Measurements from ENCODE around the gene CCHCR1. TPM values are rescaled to one million over a fixed set of nuclear protein-coding genes. Genes with fewer than 3 reads are reported as not detected.

CCHCR1 gene, protein sequence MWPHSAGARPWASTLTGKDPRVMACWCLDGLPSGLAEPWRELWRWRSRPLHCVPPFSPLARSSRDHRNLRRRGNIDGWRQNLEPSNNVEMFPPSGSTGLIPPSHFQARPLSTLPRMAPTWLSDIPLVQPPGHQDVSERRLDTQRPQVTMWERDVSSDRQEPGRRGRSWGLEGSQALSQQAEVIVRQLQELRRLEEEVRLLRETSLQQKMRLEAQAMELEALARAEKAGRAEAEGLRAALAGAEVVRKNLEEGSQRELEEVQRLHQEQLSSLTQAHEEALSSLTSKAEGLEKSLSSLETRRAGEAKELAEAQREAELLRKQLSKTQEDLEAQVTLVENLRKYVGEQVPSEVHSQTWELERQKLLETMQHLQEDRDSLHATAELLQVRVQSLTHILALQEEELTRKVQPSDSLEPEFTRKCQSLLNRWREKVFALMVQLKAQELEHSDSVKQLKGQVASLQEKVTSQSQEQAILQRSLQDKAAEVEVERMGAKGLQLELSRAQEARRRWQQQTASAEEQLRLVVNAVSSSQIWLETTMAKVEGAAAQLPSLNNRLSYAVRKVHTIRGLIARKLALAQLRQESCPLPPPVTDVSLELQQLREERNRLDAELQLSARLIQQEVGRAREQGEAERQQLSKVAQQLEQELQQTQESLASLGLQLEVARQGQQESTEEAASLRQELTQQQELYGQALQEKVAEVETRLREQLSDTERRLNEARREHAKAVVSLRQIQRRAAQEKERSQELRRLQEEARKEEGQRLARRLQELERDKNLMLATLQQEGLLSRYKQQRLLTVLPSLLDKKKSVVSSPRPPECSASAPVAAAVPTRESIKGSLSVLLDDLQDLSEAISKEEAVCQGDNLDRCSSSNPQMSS
- total RNA-seq, result 10 to 100 TPM; 11.1 to 31.6 TPM

DNA sequence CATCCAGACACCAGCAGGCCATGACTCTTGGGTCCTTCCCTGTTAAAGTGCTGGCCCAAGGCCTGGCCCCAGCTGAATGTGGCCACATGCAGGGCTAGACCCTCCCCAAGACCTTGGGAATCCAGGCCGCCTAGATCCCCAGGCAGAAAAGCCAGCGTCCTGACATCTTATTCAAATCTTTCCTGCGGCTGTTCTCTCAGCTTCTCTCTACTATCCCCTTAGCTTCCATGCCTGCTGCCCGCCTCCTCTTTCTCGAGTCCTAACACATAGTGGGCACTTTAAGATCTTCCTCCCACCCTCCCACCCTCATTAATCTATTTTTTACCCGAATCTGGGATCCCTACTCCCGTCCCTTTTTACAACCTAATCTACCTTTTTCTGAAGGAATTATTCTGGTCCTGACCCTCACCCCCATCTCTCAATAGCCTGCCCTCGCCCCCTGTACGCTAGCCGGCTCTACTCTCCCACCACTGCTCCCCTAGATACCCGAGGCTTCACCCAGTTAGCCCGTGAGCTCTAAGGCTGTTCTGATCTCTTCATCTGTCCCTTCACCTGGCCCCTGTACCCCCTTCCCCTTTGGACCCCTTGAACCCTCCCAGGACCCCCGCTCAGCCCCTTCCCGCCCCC, at the start of gene CCHCR1:
CCHCR1 (minus strand) TSS at position 290 of the 627 bp plus-strand sequence; CDS start at position 88, 202 bp downstream.
- TF ChIP-seq, protein P1, sequence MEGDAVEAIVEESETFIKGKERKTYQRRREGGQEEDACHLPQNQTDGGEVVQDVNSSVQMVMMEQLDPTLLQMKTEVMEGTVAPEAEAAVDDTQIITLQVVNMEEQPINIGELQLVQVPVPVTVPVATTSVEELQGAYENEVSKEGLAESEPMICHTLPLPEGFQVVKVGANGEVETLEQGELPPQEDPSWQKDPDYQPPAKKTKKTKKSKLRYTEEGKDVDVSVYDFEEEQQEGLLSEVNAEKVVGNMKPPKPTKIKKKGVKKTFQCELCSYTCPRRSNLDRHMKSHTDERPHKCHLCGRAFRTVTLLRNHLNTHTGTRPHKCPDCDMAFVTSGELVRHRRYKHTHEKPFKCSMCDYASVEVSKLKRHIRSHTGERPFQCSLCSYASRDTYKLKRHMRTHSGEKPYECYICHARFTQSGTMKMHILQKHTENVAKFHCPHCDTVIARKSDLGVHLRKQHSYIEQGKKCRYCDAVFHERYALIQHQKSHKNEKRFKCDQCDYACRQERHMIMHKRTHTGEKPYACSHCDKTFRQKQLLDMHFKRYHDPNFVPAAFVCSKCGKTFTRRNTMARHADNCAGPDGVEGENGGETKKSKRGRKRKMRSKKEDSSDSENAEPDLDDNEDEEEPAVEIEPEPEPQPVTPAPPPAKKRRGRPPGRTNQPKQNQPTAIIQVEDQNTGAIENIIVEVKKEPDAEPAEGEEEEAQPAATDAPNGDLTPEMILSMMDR (IDR thresholded peaks at IDR 0.05), result no peak

DNA sequence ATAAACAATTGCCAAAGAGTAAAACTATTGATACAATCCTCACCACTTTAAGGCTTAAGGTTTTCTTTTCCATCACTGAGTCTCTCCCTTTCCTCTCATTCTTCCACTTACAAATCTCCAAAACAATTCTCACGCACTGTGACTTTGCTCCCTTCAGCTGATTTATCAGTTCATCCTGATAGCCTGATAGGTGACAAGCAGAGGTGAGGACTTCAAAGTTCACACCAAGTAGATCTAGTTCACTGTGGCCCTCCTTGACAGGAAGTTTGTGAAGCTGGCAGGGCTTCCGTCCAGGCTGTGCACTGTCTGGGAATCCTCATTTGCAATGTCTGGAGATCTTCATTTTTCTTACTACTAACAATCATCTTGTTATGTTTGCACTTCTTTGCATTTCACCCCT, 48.0 kb upstream of the CCHCR1 start:
- Histone ChIP-seq H3K4me1 (ENCODE audit: control insufficient read depth in 1 of 2, low read depth in 2 of 2) (peaks cover 37 to 42% of the 10 kb centered on the region in 2 donors), H3K9me3 (no peaks in the 10 kb centered on the region), H3K4me3 (no peak overlapping the region), H3K27me3 (replicated peaks; ENCODE audit: insufficient read depth) (no peaks in the 10 kb centered on the region), H3K36me3 (no peaks in the 10 kb centered on the region), H3K27ac (no peak overlapping the region)
- TF ChIP-seq, protein P1 (IDR thresholded peaks at IDR 0.05), result no peak
- ATAC-seq (ENCODE audit: insufficient number of reproducible peaks, low FRiP score, low read depth) (no peak), DNase-seq (ENCODE audit: low spot score) (no peak)

More for the DNA sequence above, at the start of gene CCHCR1:
- Histone ChIP-seq H3K36me3 (peaks cover 5% of the 10 kb centered on the region), H3K9me3 (no peaks in the 10 kb centered on the region), H3K4me1 (ENCODE audit: control insufficient read depth in 1 of 2, low read depth in 2 of 2) (peaks cover 5 to 25% of the 10 kb centered on the region in 2 donors), H3K4me3 (peak within 1 kb of the TSS; percentile 77), H3K27ac (peak within 1 kb of the TSS in 1 of 2 donors; percentile 67), H3K27me3 (replicated peaks; ENCODE audit: insufficient read depth) (no peaks in the 10 kb centered on the region)
- ATAC-seq (ENCODE audit: insufficient number of reproducible peaks, low FRiP score, low read depth), result no peak
- DNase-seq (ENCODE audit: low spot score), result no peak

DNA sequence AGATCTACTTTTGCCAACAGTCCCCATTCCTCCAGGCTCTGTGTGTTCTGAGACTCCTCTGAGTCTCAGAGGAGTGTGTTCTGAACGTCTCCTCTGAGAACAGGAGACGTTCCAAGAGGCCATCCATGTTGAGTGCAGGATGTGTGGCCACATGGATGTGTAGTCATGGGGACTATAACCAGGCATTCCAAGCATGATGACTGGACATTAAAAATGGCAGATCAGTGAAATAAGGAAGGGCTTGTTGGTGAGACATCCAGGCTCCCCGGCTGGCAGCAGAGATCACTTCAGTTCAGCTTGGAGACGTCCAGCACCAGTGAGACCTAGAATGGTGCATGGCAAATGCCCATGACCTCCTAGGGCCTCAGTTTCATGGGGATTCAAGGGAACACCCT, 47.1 kb upstream of the CCHCR1 start:
- ATAC-seq (ENCODE audit: insufficient number of reproducible peaks, low FRiP score, low read depth) (no peak), DNase-seq (ENCODE audit: low spot score) (no peak)
- H3K4me3 ChIP-seq, result no peak overlapping the region
- no peaks in the 10 kb centered on the region for H3K9me3 ChIP-seq
- no peaks in the 10 kb centered on the region for H3K27me3 ChIP-seq (replicated peaks; ENCODE audit: insufficient read depth)
- H3K36me3 ChIP-seq, result no peaks in the 10 kb centered on the region
- H3K27ac ChIP-seq, result peak overlapping the region in 1 of 2 donors; percentile 73
- peaks cover 32 to 36% of the 10 kb centered on the region in 2 donors for H3K4me1 ChIP-seq (ENCODE audit: control insufficient read depth in 1 of 2, low read depth in 2 of 2)
- TF ChIP-seq, protein P1 (IDR thresholded peaks at IDR 0.05), result no peak

DNA sequence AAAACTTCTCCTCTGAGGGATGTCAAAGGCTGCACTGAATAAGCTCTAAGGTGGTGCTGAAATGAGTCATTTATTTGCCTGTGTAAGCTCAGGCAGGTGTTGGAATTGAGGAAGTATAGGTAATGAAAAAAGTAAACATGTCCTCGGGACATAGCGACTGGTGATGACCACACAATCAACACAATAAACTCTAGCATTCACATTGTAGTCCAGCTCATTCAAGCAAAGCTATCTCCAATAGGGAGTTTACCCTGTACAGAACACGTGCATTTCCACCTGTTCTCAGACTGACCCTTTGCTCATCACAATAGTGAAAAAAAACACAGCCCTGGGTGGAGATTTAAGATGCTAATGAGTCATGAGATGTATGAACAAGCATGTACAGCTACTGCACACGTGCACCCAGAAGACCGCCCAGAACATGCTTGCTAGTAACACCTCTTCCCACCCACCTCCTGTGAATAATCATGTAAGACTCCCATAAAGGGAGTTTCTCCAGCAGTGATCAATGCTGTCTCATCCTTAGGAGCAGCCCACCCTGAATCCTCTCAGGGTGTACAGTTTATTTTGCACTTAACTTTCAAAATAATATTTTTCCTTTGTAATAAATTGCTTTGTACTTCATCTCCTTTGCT, 45.9 kb upstream of the CCHCR1 start:
- Histone ChIP-seq H3K36me3 (no peaks in the 10 kb centered on the region), H3K27ac (peak overlapping the region; percentile 73), H3K27me3 (replicated peaks; ENCODE audit: insufficient read depth) (no peaks in the 10 kb centered on the region), H3K4me3 (peak overlapping the region; percentile 70), H3K4me1 (ENCODE audit: control insufficient read depth in 1 of 2, low read depth in 2 of 2) (peaks cover 25 to 28% of the 10 kb centered on the region in 2 donors), H3K9me3 (no peaks in the 10 kb centered on the region)
- TF ChIP-seq, protein P1 (IDR thresholded peaks at IDR 0.05), result no peak
- ATAC-seq (ENCODE audit: insufficient number of reproducible peaks, low FRiP score, low read depth) (peak; percentile 16), DNase-seq (ENCODE audit: low spot score) (no peak)

Measured in thoracic aorta (tissue), 2 donors.